Measurements from ENCODE around the gene CDH24. TPM values are rescaled to one million over a fixed set of nuclear protein-coding genes. Genes with fewer than 3 reads are reported as not detected.

CDH24 gene
- total and polyA plus RNA-seq, 2 donors (not counting 3 experiments of a cell fraction or from before 2014, with no cell fraction given) = 21.7 to 52.9 TPM

GRCh38 chr14:23055621-23056144 lies 1.6 kb downstream of the CDH24 start:
- Histone ChIP-seq H3K4me3 (replicated peaks in 1 of 3; ENCODE audit: insufficient read depth in 1 of 3, low read depth in 1 of 3, low read length in 3 of 3) (no peak overlapping the region), H3K4me2 (ENCODE audit: insufficient read depth, low read length) (peak overlapping the region; percentile 2), H3K9me1 (replicated peaks; ENCODE audit: control insufficient read depth, extremely low read depth, insufficient read depth, low read length) (no peaks in the 10 kb centered on the region), H3K27ac (ENCODE audit: insufficient read depth, low read depth, low read length) (no peak overlapping the region), H3K79me2 (ENCODE audit: control insufficient read depth, insufficient read depth, low read length) (no peaks in the 10 kb centered on the region), H4K20me1 (replicated peaks; ENCODE audit: control insufficient read depth, extremely low read depth, insufficient read depth, low read length) (no peaks in the 10 kb centered on the region), H3K9ac (replicated peaks; ENCODE audit: extremely low read depth, insufficient read depth, low read length) (no peak overlapping the region), H3K9me3 (replicated peaks; ENCODE audit: control insufficient read depth, insufficient read depth, low read length) (no peaks in the 10 kb centered on the region), H3K27me3 (ENCODE audit: control insufficient read depth in 2 of 2, insufficient read depth in 2 of 2, low read length in 2 of 2) (no peaks in the 10 kb centered on the region), H3K4me1 (ENCODE audit: control insufficient read depth, extremely low read depth, insufficient read depth, low read length) (peaks cover 12% of the 10 kb centered on the region), H2AFZ (ENCODE audit: low read depth, low read length) (no peak overlapping the region), H3K36me3 (ENCODE audit: control insufficient read depth in 2 of 2, extremely low read depth in 1 of 2, insufficient read depth in 2 of 2, low read length in 2 of 2) (peaks cover 10 to 22% of the 10 kb centered on the region in 2 experiments)
- no TSS peak for BruUV-seq (replicated peaks)
- dilution Hi-C loops (cut with MboI; ENCODE audit: extremely low pct_ligation_motif_present, low sequenced_read_pairs) = no loop called here
- no peak for DNase-seq (ENCODE audit: low read depth, low spot score)
- POLR2A ChIA-PET = interaction anchor here (1.1 to 1.8 kb wide), 2 partner anchors 9 to 69 kb away, joined by 4 to 5 read pairs; no protein-coding TSS in a partner anchor
- CTCF ChIA-PET = interaction anchor here (0.9 to 13.4 kb wide), 9 partner anchors 9 to 82 kb away, joined by 3 to 1071 read pairs (median 5); partner anchors contain the start of gene AJUBA
- no peak for FAIRE-seq
- no peak for TF ChIP-seq GATA2 (IDR thresholded peaks at IDR 0.05; ENCODE audit: insufficient read depth, insufficient read length, low read depth, low read length)
- TF ChIP-seq FOS (IDR thresholded peaks at IDR 0.05; ENCODE audit: borderline replicate concordance, insufficient read depth, low read length) = no peak
- intact Hi-C loops (cut with micrococcal nuclease) = loop anchor here (1.0 to 10.0 kb wide), 5 partner anchors 8 to 231 kb away; partner anchors contain the start of genes MRPL52 and PRMT5

- Histone ChIP-seq H3K4me2 (ENCODE audit: insufficient read depth, low read length) (no peak overlapping the region), H3K4me1 (ENCODE audit: control insufficient read depth, extremely low read depth, insufficient read depth, low read length) (peaks cover 12% of the 10 kb centered on the region), H3K9me3 (replicated peaks; ENCODE audit: control insufficient read depth, insufficient read depth, low read length) (no peaks in the 10 kb centered on the region), H3K9ac (replicated peaks; ENCODE audit: extremely low read depth, insufficient read depth, low read length) (no peak overlapping the region), H3K27ac (ENCODE audit: insufficient read depth, low read depth, low read length) (no peak overlapping the region), H3K79me2 (ENCODE audit: control insufficient read depth, insufficient read depth, low read length) (no peaks in the 10 kb centered on the region), H3K27me3 (ENCODE audit: control insufficient read depth in 2 of 2, insufficient read depth in 2 of 2, low read length in 2 of 2) (no peaks in the 10 kb centered on the region), H3K4me3 (replicated peaks in 1 of 3; ENCODE audit: insufficient read depth in 1 of 3, low read depth in 1 of 3, low read length in 3 of 3) (no peak overlapping the region), H3K9me1 (replicated peaks; ENCODE audit: control insufficient read depth, extremely low read depth, insufficient read depth, low read length) (no peaks in the 10 kb centered on the region), H2AFZ (ENCODE audit: low read depth, low read length) (no peak overlapping the region), H4K20me1 (replicated peaks; ENCODE audit: control insufficient read depth, extremely low read depth, insufficient read depth, low read length) (no peaks in the 10 kb centered on the region), H3K36me3 (ENCODE audit: control insufficient read depth in 2 of 2, extremely low read depth in 1 of 2, insufficient read depth in 2 of 2, low read length in 2 of 2) (peaks cover 6 to 20% of the 10 kb centered on the region in 2 experiments)
- no TSS peak for BruUV-seq (replicated peaks)
- intact Hi-C loops (cut with micrococcal nuclease) = loop anchor here (5.0 to 10.0 kb wide), 2 partner anchors 128 to 230 kb away; partner anchors contain the start of genes MRPL52 and PRMT5
- FAIRE-seq = no peak
- CTCF ChIA-PET = interaction anchor here (0.9 to 13.4 kb wide), 7 partner anchors 8 to 82 kb away, joined by 3 to 1071 read pairs (median 4); partner anchors contain the start of gene AJUBA
- POLR2A ChIA-PET = interaction anchor here (1.1 to 1.8 kb wide), 2 partner anchors 9 to 69 kb away, joined by 4 to 5 read pairs; no protein-coding TSS in a partner anchor
- DNase-seq (ENCODE audit: low read depth, low spot score) = no peak
- no peak for TF ChIP-seq MYC (IDR thresholded peaks at IDR 0.05; ENCODE audit: low read depth, low read length)
- no peak for TF ChIP-seq GATA2 (IDR thresholded peaks at IDR 0.05; ENCODE audit: insufficient read depth, insufficient read length, low read depth, low read length)
- no peak for TF ChIP-seq FOS (IDR thresholded peaks at IDR 0.05; ENCODE audit: borderline replicate concordance, insufficient read depth, low read length)
- no peak for TF ChIP-seq JUN (IDR thresholded peaks at IDR 0.05; ENCODE audit: borderline replicate concordance, insufficient read depth, insufficient read length, low read depth)
- TF ChIP-seq, protein P1, sequence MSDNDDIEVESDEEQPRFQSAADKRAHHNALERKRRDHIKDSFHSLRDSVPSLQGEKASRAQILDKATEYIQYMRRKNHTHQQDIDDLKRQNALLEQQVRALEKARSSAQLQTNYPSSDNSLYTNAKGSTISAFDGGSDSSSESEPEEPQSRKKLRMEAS (IDR thresholded peaks at IDR 0.05; ENCODE audit: insufficient read depth, insufficient read length) = no peak
- no peak for TF ChIP-seq EZH2 (IDR thresholded peaks at IDR 0.05; ENCODE audit: borderline replicate concordance, low read depth, low read length, severe bottlenecking)
- TF ChIP-seq POLR2AphosphoS5 (IDR thresholded peaks at IDR 0.05; ENCODE audit: insufficient read depth, low read depth, low read length) = no peak
- TF ChIP-seq, protein P2, sequence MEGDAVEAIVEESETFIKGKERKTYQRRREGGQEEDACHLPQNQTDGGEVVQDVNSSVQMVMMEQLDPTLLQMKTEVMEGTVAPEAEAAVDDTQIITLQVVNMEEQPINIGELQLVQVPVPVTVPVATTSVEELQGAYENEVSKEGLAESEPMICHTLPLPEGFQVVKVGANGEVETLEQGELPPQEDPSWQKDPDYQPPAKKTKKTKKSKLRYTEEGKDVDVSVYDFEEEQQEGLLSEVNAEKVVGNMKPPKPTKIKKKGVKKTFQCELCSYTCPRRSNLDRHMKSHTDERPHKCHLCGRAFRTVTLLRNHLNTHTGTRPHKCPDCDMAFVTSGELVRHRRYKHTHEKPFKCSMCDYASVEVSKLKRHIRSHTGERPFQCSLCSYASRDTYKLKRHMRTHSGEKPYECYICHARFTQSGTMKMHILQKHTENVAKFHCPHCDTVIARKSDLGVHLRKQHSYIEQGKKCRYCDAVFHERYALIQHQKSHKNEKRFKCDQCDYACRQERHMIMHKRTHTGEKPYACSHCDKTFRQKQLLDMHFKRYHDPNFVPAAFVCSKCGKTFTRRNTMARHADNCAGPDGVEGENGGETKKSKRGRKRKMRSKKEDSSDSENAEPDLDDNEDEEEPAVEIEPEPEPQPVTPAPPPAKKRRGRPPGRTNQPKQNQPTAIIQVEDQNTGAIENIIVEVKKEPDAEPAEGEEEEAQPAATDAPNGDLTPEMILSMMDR (IDR thresholded peaks at IDR 0.05; ENCODE audit: extremely low read depth in 1 of 2, insufficient read depth in 1 of 2, low read depth in 1 of 2, low read length in 2 of 2) = no peak
- no peak for TF ChIP-seq POLR2A (IDR thresholded peaks at IDR 0.05; ENCODE audit: low read depth, low read length)
- dilution Hi-C loops (cut with MboI; ENCODE audit: extremely low pct_ligation_motif_present, low sequenced_read_pairs) = no loop called here
Observed at GRCh38 chr14:23055147-23055550, 2.2 kb downstream of the CDH24 start.
